HepG2 (cell line): ENCODE data around the gene KRT71. TPM values are rescaled to one million over a fixed set of nuclear protein-coding genes. Genes with fewer than 3 reads are reported as not detected.

Experiments used
- ATAC-seq: fragments of 200-7000 bp; cut with Tn5 transposase; 3 replicates; pipeline ENCODE4 v1.9.1; 2020; ENCODE audit warnings: mild to moderate bottlenecking, moderate library complexity
- BruUV-seq: library from RNA; stranded (reverse); fragments of 400-500 nt; replicated peaks from 2 replicates; lab custom pipeline; 2021; lab: Mats Ljungman, UMichigan
- CTCF ChIA-PET: fragments of 300-600 bp; formaldehyde crosslinking; extraction: SDS; loops from one replicate; lab custom pipeline; 2021; ENCODE audit warnings: low total read pairs, inconsistent platforms, low intra/inter-chr PET ratio; lab: Yijun Ruan, JAX
- POLR2A ChIA-PET: fragments of 350-600 bp; sonication (Branson Sonifier 250); formaldehyde crosslinking; loops from one replicate; lab custom pipeline; 2020; ENCODE audit warnings: antibody characterized with exemption, inconsistent platforms; lab: Yijun Ruan, JAX
- DNase-seq: peaks from one replicate; pipeline ENCODE4 v3.0.0-alpha.2; 2015; ENCODE audit warnings: low spot score
- FAIRE-seq: peaks from 3 replicates; lab custom pipeline; 2011; peaks lifted over from hg19 to GRCh38; lab: Jason Lieb, UNC
- H2AFZ ChIP-seq: one replicate; pipeline ENCODE4 v1.6.1; 2011; ENCODE audit warnings: low read length, inconsistent platforms
- H3K27ac ChIP-seq: fragments of 300-600 bp; 3 replicates; pipeline ENCODE4 v1.8.0; 2011; ENCODE audit warnings: mixed run types, mild to moderate bottlenecking, mixed read lengths, low read length, inconsistent platforms; ENCODE audit not compliant: insufficient read depth; ENCODE audit errors: extremely low read length
- H3K27me3 ChIP-seq, 2 experiments: fragments of 200-600 bp in 1 of 2; 2 replicates in 1 of 2; 3 replicates in 1 of 2; pipeline versions ENCODE4 v1.6.0 to v1.8.0; 2011; ENCODE audit warnings: low read length in 2 of 2, mild to moderate bottlenecking in 2 of 2, moderate library complexity in 2 of 2, inconsistent platforms in 1 of 2; ENCODE audit not compliant: insufficient read depth in 2 of 2, control insufficient read depth in 1 of 2
- H3K36me3 ChIP-seq, 2 experiments: fragments of 200-600 bp in 1 of 2; replicated peaks in 1 of 2; 2 replicates in 1 of 2; 3 replicates in 1 of 2; pipeline versions ENCODE4 v1.5.1 to v1.8.0; 2011; ENCODE audit warnings: low read length in 2 of 2, inconsistent platforms in 1 of 2; ENCODE audit not compliant: insufficient read depth in 2 of 2, control insufficient read depth in 1 of 2
- H3K4me1 ChIP-seq: 2 replicates; pipeline ENCODE4 v1.5.1; 2012; ENCODE audit warnings: low read length, inconsistent platforms; ENCODE audit not compliant: insufficient read depth
- H3K4me2 ChIP-seq: 2 replicates; pipeline ENCODE4 v1.6.0; 2011; ENCODE audit warnings: low read depth, low read length, inconsistent platforms
- H3K4me3 ChIP-seq, 3 experiments: fragments of 200-600 bp in 1 of 3; sonication (generic), shearing (Covaris generic) in 1 of 3; replicated peaks in 1 of 3; 2 replicates each; pipeline ENCODE4 v1.5.1; 2011 to 2016; ENCODE audit warnings: low read length in 3 of 3, inconsistent platforms in 2 of 3, low read depth in 2 of 3, mild to moderate bottlenecking in 2 of 3, control low read depth in 1 of 3, mixed read lengths in 1 of 3; ENCODE audit not compliant: insufficient read depth in 1 of 3
- H3K79me2 ChIP-seq: one replicate; pipeline ENCODE4 v1.6.1; 2011; ENCODE audit warnings: low read length, inconsistent platforms; ENCODE audit not compliant: insufficient read depth
- H3K9ac ChIP-seq: 2 replicates; pipeline ENCODE4 v1.6.0; 2011; ENCODE audit warnings: mild to moderate bottlenecking, low read depth, low read length, inconsistent platforms; ENCODE audit not compliant: insufficient read depth
- H3K9me3 ChIP-seq: 2 replicates; pipeline ENCODE4 v1.5.1; 2012; ENCODE audit warnings: mild to moderate bottlenecking, low read length
- H4K20me1 ChIP-seq: 2 replicates; pipeline ENCODE4 v1.6.0; 2011; ENCODE audit warnings: inconsistent platforms, mild to moderate bottlenecking, low read length, moderate library complexity; ENCODE audit not compliant: insufficient read depth
- TFAP4 ChIP-seq: sonication (generic); IDR thresholded peaks from 2 replicates; pipeline ENCODE4 v1.6.1; 2016; ENCODE audit warnings: low read depth, borderline replicate concordance
- THAP7 ChIP-seq: sonication (generic); formaldehyde crosslinking; IDR thresholded peaks from 2 replicates; pipeline ENCODE4 v1.8.1; 2023; ENCODE audit warnings: mild to moderate bottlenecking, missing genetic modification reagents
- WGBS: methylation state at CpG from one replicate; pipeline ENCODE4 v1.1.6; 2017; ENCODE audit warnings: low lambda C conversion rate; 5-methylcytosine and 5-hydroxymethylcytosine counted together
- in situ Hi-C: cut with HindIII; loops from 2 replicates; pipeline ENCODE4 v1.10.0; 2017; ENCODE audit warnings: low pct_unique_long_range_greater_than_20kb; ENCODE audit not compliant: extremely low pct_ligation_motif_present
- intact Hi-C: fragments of 100-400 bp; cut with micrococcal nuclease; formaldehyde crosslinking; loops from one replicate; pipeline ENCODE4 v1.10.0; 2022; ENCODE audit not compliant: unreplicated experiment
- polyA plus RNA-seq, 8 experiments: library from polyadenylated mRNA; depleted of rRNA in 3 of 8; stranded (reverse) in 7 of 8; unstranded in 1 of 8; fragments of >200 nt; fragmentation: Illumina TruSeq in 4 of 8; extraction: Trizol in 4 of 8; gene quantifications; 2 replicates each; pipeline versions ENCODE4 v1.2.1 to v1.2.3, GENCODE V29; 2011 to 2016; ENCODE audit warnings: low read depth in 4 of 8, missing spikeins in 1 of 8, mixed read lengths in 1 of 8; ENCODE audit not compliant: insufficient read depth in 1 of 8
- total RNA-seq, 5 experiments: library from RNA; depleted of rRNA; stranded (reverse); fragments of >200 nt; fragmentation: Illumina TruSeq; extraction: Trizol; gene quantifications; 2 replicates each; pipeline ENCODE4 v1.2.3, GENCODE V29; 2016; ENCODE audit warnings: low read depth in 1 of 5

The KRT71 gene
- total and polyA plus RNA-seq, 2 of the 13 experiments (the other 11 are each of a cell fraction or from before 2014, with no cell fraction given): not detected

- no peak for DNase-seq
- FAIRE-seq: no peak
- no peak within 1 kb of the TSS for H3K9ac ChIP-seq
- peaks cover 3 to 32% of the 10 kb centered on the region in 2 experiments; a peak in 4 of 5 replicates for H3K27me3 ChIP-seq
- H3K4me2 ChIP-seq: no peak within 1 kb of the TSS
- no peaks in the 10 kb centered on the region for H3K9me3 ChIP-seq
- no peaks in the 10 kb centered on the region for H4K20me1 ChIP-seq
- TF ChIP-seq TFAP4: no peak
- H2AFZ ChIP-seq: no peak within 1 kb of the TSS
- WGBS: 33% methylated on average over 3 of the region's 48 CpGs
- no peaks in the 10 kb centered on the region for H3K4me1 ChIP-seq
- in situ Hi-C loops (no loop called here), intact Hi-C loops (no loop called here)
- BruUV-seq: no TSS peak
- CTCF ChIA-PET: no interaction called here
- no peaks in the 10 kb centered on the region for H3K79me2 ChIP-seq
- no peaks in the 10 kb centered on the region for H3K36me3 ChIP-seq
- H3K27ac ChIP-seq: no peak within 1 kb of the TSS
- no peak for ATAC-seq
- POLR2A ChIA-PET: no interaction called here
- no peak within 1 kb of the TSS for H3K4me3 ChIP-seq
Measured at GRCh38 chr12:52600941-52601481, 48.1 kb upstream of the KRT71 start, which contains the start of gene KRT72. Gene KRT72, minus strand, starts transcription at chr12:52601463. Its CDS starts 11 bp downstream, at chr12:52601452.

GRCh38 chr12:52600475-52600874, 47.5 kb upstream of the KRT71 start:
- CTCF ChIA-PET: no interaction called here
- 46% methylated on average over 12 of the region's 12 CpGs for WGBS

More at GRCh38 chr12:52600475-52600874, 47.5 kb upstream of the KRT71 start:
- H3K4me2 ChIP-seq: no peak overlapping the region
- H3K27me3 ChIP-seq: peaks cover 3 to 32% of the 10 kb centered on the region in 2 experiments; a peak in 4 of 5 replicates
- no peak overlapping the region for H3K27ac ChIP-seq
- BruUV-seq: no TSS peak
- no peak overlapping the region for H3K4me3 ChIP-seq
- no peak overlapping the region for H3K9ac ChIP-seq
- no peak for ATAC-seq
- intact Hi-C loops (no loop called here), in situ Hi-C loops (no loop called here)
- no peaks in the 10 kb centered on the region for H3K4me1 ChIP-seq
- no peak for TF ChIP-seq THAP7
- H3K9me3 ChIP-seq: no peaks in the 10 kb centered on the region
- POLR2A ChIA-PET: no interaction called here
- H4K20me1 ChIP-seq: no peaks in the 10 kb centered on the region
- no peak for FAIRE-seq
- no peak overlapping the region for H2AFZ ChIP-seq
- no peak for DNase-seq
- H3K79me2 ChIP-seq: no peaks in the 10 kb centered on the region
- no peaks in the 10 kb centered on the region for H3K36me3 ChIP-seq
